ENCODE results near the gene STEAP1B. TPM values are rescaled to one million over a fixed set of nuclear protein-coding genes. Genes with fewer than 3 reads are reported as not detected.
"Not testable (repeated sequence)": the region's sequence is repeated elsewhere in the genome, so short reads cannot be mapped to it uniquely, and the experiment has no call there.

Gene STEAP1B
- total RNA-seq (2014; rRNA removed), result not detected in 2 replicates
- not detected for polyA plus RNA-seq (2012)

DNA sequence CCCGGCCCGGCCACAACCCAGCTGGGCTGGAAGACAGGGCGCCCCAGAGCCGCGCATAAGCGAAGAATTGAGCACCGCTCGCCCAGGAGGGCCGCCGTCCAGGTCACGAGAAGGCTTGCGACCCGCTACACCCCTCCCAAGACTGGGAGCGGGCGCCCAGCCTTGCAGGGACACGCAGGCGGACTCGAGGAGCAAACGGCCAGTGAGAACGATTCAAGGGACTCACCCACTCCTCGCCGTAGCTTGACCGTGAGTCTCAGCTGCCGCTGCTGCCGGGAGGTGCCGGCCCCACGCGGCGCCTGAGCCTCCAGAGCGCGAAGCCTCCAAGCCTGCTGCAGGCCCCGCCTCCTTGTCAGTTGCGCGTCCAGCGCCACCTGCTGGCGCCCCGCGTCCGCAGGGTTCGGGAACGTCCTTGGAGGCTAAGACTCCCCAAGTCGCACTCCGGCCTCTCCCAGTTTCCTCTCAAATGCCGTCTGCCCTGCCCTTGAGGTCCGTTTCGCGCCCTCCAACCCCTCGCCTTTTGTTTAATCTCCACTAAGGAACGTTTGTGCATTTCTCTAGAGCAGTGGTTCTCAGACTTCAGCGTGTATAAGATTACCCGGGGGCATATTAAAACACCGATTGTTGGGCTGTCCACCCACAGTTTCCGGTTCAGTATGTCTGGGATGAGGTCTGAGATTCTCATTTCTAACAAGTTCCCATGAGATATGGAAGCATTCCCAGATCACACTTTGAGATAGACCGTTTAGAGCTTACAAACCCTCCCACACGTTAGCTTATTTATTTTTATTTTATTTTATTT lies at the start of gene STEAP1B:
TSS of gene STEAP1B (minus strand) at position 301 of the 802 bp plus-strand sequence. CDS start 5,333 bp downstream, outside the sequence.
- peak; percentile 37 for DNase-seq (ENCODE audit: low read depth)

DNA sequence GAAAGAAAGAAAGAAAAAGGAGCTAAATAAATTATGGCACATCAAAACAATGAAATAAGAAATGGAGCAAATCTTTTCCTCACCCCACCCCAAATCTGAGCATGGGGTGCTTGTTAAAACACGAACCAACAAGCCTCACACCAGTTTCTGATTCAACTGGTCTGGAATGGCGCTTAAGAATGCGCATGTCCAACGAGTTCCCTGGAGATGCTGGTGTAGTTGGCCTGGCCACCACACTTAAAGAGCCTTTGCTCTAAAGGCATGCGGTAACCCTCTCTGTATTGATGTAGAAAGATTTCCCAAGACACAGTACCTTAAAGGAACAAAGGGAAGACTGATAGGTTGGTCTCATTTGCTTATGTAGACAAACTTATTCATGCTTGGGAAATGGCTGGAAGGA lies 49.1 kb upstream of the STEAP1B start:
- DNase-seq (ENCODE audit: low read depth), result no peak

DNA sequence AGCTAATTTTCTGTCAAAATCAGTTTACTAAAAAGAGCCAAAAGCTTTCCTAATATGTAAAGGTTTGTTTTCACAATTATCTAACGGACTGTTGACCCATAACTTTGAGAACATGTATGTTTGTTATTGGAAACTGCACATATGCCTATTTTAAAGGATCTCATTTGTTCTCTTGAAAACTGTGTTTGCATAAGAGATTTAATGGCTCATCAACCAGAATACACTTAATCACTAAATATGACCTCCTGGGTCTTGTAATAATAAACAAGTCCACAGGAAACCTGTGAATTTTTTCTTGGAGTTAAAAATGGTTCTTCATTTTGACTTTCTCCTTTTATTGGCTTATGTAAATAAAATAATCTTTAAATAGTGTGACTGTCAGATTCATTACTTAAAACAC lies 48.3 kb upstream of the STEAP1B start:
- DNase-seq (ENCODE audit: low read depth), result no peak

DNA sequence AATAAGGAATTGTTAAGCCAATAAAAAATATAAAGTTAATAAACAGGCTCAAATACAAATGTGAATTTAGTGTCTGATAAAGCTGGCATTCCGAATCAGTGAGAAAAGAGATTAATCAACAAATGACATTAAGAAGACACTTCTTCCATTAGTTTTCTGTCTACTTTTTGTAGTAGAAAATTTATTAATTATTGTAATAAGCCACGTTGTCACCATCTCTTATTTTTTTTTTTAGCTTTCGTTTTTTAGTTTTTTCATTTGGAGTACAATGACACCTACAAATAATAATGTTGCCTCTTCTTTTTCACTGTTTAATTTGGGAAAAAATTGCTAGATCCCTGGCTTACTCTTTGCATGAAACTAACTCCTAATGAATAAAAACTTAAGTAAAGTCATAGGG lies 46.8 kb upstream of the STEAP1B start:
- DNase-seq (ENCODE audit: low read depth), result no peak

DNA sequence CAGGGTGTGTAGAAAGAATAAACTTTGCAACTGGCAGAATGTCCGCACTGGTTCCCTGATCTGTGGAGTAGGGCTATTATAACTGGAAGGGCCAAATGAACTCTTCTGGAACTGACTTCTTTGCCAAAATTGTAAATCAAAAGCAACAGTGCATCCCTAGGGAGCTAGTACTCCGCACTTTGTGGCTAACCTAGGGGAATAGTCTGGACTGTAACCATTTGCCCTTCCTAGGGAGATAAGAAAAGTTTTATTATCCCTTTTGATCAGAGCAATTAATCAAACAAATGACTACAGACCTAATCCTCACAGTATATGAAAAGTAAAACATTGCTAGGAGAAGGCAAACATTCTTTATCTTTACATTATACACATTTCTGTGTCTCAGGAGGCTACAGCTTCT lies 45.5 kb upstream of the STEAP1B start:
- no peak for DNase-seq (ENCODE audit: low read depth)

DNA sequence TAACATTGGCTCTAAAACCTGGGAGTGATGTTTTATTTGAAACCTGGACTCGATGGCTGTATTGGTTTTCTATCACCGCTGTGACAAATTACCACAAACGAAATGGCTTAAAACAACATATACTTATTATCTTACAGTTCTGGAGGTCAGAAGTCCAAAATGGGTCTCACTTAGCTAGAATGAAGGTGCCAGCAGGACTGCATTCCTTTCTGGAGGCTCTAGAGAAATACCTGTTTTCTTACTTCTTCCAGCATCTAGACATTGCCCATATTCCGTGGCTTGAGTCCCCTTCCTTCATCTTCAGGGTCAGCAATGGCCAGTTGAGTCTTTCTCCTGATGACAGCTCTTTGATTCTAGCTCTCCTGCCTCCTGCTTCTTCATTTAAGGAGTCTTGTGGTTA lies 44.3 kb upstream of the STEAP1B start:
- no peak for DNase-seq (ENCODE audit: low read depth)

DNA sequence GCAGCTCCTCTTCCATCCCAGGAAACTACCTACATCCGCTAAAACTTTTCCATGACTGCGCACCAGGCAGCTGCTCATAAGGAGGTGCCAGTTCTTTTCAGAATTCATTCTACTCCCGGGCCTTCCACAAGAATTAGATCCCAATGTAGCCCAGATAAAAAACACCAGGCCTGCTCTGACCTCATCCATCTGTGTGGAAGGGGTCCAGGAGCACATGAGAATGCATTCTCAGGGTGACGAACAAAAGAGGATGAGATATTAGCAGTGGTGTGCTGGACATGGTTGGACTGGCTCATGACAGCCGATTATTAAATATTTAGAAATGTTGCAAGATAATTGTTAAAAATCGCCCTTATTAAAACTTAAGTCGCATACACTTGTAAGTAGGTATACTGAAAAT lies 43.2 kb upstream of the STEAP1B start:
- no peak for DNase-seq (ENCODE audit: low read depth)

DNA sequence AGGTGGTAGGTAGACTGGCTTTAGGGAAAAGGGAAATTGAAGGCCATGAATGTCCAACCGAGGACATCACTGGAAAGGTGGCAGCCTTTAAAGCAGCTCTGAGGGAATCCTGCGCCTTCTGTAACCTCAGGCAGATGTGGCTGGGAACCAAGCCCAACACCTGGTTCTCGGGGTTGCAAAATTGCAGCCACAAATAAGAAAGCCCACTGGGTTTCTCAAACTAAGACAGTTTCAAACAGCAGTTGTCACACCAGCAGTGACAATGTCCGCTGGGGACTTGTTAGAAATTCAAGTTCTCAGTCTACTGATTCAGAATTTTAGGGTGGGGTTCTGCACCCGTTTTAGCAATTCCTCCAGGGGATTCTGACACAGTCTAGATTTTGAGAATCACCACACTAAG lies 42.7 kb upstream of the STEAP1B start:
- DNase-seq (ENCODE audit: low read depth), result no peak

DNA sequence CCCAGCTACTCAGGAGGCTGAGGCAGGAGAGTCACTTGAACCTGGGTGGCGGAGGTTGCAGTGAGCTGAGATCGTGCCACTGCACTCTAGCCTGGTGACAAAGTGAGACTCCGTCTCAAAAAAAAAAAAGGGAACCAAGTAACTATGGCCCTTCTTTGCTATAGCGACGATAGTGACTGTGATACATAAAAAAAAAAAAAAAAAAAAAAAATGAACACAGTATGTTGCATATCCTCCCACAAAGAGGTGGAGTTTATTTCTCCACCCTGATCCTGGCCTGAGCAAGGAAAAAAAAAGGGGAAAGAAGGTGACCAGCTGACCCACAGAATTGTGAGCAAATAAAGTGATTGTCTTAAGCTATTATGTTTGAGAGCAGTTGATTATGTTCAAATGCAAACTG lies 42.3 kb upstream of the STEAP1B start:
- DNase-seq (ENCODE audit: low read depth), result no peak

DNA sequence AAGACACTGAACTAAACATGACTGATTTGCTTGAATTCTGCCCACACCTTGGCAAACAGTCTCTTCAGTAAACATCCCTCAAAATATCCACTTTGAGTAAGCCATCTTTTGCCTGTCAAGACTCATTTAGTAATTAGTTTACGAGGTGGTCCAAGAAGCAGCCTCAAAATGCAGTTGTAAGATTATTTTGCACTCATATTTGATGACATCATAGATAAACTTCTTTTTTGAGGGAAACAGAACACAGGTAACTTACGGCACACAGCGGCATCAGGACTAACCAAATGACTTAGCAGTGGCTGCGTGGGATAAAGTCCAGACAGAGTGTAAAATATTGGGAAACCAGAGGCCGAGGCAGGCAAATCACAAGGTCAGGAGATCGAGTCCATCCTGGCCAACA lies 41.8 kb upstream of the STEAP1B start:
- no peak for DNase-seq (ENCODE audit: low read depth)

DNA sequence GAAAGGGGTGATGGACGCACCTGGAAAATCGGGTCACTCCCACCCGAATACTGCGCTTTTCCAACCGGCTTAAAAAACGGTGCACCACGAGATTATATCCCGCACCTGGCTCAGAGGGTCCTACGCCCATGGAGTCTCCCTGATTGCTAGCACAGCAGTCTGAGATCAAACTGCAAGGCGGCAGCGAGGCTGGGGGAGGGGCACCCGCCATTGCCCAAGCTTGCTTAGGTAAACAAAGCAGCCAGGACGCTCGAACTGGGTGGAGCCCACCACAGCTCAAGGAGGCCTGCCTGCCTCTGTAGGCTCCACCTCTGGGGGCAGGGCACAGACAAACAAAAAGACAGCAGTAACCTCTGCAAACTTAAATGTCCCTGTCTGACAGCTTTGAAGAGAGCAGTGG lies 28.5 kb upstream of the STEAP1B start:
- not testable (repeated sequence) for DNase-seq (ENCODE audit: low read depth)

DNA sequence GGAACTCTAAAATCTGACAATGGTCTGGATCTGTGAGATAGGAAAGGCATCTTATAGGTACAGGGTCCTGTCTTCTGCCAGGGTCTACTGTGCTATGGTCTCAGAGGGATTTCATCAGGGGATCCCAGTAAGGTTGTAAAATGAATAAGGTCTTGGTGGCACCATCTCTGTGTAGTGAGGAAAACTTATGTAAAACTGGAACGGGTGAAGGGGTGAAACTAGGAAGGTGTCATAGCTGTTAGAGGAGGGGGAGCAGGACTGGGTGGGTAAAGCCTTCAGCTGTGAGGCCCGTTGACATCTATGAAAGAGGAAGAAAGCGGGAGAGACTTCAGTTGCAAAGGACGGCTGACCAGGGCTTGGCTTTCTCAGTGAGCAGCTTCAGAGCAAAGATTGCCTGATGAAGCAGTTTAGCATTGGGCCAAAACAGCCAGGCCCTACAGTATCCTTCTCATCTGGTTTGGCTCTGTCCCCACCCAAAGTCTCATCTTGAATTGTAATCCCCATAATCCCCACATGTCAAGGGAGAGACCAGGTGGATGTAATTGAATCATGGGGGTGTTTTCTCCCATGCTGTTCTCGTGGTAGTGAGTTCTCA lies 24.5 kb upstream of the STEAP1B start:
- DNase-seq (ENCODE audit: low read depth), result not testable (repeated sequence)

DNA sequence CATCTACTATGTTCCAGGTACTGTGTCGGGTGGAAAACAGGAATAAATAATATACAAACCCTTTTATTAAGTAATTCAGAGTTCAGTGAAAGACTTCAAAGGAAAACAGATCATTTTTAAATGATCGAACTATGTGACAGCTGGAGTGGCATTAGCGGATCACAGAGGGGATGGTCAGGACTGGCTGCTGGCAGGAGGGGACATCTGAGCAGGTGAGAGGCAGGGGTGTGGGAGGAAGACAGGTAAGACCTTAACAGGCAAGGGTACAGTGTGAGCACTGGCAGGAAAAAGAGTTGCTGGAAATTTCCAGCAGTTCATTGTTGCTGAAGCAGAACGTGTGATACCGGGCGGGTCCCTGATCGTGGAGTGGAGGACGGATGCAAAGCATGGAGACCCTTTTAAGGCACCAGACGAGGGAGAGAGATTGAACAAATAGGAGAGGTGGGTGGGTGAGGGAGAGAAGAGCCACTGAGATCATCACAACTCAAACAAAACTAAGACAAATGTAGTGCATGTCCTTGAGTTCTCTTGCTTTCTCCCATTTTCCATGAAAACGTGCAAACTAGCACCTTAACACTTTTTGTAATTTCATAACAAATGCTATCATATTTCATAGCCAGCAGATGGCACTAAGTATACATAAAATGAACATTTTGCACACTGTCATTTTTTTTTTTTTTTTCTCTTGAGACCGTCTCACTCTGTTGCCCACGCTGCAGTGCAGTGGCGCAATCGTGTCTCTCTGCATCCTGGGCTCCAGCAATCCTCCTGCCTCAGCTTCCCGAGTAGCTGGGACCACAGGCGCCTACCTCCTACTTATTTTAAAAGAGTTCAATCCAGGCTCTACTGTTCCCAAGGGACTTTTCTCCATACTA lies 23.7 kb upstream of the STEAP1B start:
- DNase-seq (ENCODE audit: low read depth), result peak; percentile 57

DNA sequence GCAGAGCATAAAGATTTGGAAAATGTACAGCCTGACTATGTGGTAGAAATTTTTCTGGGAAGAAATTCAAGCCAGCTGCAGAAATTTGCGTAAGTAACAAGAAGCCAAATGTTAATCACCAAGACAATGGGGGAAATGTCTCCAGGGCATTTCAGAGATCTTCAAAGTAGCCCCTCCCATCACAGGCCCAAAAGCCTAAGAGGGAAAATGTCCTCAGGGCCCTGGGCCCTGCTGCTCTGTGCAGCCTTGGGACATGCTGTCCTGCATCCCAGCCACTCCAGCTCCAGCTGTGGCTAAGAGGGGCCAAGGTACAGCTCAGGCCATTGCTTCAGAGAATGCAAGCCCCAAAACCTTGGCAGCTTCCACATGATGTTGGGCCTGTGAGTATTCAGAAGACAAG lies 19.6 kb upstream of the STEAP1B start:
- not testable (repeated sequence) for DNase-seq (ENCODE audit: low read depth)

DNA sequence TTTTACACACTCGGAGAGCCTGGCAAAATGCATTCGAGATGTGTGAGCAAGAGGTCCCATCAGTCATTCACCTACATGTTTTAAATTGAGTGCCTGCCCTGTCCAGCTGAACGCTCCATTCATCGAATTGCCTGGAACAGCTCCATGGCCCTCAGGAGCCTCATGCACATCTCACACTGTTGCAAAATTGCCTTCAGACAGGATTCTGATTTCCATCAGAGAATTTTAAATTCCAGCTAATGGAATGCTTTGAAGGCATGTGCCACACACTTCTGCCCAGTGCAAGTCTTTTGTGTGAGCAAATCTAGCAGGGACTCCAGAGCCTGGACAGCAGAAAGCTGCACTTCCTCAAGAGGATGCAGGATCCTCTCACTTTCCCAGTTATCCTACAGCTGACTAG lies 17.0 kb upstream of the STEAP1B start:
- not testable (repeated sequence) for DNase-seq (ENCODE audit: low read depth)

DNA sequence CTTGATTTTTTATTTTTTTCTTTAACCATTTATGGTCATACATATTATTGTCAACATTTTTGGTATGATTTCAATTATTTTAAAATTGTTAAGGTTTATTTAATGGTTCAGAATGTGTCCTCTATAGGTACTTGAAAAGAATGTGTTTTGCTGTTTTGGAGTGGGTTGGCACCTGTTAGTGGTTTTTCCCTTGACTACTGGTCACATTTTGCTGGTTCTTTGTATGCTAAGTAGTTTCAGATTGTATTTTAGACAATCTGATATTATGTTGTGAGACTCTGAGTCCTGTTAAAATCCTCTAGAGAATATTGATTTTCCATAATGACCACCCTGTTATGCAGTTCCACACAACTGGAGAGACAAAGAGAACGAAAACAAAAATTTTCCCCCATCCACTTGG lies 15.0 kb upstream of the STEAP1B start:
- not testable (repeated sequence) for DNase-seq (ENCODE audit: low read depth)

DNA sequence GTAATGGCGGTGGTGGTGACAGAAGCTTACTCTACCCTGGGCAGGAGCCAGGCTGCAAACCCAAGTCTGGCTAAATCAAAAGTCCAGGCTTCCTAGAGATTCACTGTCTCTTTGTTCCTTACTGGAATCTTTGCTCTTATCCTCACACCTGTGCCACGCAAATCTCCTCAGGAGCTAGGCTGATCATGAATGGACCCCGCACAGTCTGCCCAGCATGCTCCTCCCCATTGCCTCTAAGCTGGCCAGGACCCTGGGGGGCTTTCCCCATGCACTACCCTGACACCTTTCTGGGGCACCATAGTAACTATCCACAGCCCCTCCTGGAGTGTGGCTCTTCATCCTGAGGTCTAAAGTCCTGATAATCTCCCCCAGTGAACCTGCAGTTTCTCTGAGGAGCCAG lies 7.3 kb upstream of the STEAP1B start:
- not testable (repeated sequence) for DNase-seq (ENCODE audit: low read depth)

DNA sequence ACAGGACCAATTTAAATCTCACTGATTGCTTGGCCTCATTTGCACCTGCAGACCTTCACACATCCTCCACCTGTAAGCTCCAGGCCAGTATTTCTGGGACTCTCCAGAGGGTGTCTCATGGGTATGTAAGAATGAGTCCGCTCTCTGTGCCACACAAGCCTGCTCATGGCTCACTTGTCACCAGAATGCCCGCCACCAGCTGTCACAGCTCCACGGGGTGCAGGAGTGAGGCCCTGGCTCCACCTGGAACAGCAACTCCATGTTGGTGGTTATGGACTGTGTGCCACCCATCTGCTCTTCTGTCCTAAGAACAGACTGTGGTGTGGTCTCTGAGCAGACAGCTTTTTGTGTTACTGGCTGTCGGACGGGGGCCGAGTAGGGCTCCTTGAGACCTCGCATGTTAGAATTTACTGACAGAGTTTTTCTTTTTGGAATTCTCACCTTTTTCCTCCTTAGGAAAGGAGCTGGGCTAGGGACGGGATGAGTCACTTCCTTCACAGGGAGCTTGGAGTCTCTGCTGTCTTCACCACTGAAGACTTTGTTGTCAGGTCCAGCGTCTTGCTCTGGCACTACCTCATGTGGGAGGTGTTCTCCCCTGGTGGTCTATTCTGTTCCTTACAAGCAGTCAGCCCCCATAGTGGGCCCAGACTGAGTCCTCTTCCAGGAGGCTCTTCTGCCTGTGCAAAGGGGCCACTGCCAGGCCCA lies 6.5 kb upstream of the STEAP1B start:
- not testable (repeated sequence) for DNase-seq (ENCODE audit: low read depth)

DNA sequence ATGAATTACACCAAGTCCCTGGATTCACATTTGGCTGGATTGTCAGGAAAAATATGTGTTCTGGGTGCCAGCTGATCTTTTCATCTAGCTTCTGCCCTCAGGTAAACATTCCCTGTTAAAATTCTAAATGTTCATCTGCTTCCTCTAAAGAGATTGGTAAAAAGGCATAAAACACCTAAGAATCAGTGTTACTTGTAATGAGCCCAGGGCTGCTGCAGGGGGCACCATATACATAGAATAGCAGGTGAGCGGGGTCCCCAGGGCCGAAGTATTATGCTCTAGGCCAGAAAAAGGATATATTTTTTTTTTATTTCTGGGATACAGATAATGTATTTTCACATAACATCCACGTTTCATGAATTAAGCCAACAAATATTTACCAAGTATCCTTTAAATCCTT lies 4.5 kb upstream of the STEAP1B start:
- not testable (repeated sequence) for DNase-seq (ENCODE audit: low read depth)

DNA sequence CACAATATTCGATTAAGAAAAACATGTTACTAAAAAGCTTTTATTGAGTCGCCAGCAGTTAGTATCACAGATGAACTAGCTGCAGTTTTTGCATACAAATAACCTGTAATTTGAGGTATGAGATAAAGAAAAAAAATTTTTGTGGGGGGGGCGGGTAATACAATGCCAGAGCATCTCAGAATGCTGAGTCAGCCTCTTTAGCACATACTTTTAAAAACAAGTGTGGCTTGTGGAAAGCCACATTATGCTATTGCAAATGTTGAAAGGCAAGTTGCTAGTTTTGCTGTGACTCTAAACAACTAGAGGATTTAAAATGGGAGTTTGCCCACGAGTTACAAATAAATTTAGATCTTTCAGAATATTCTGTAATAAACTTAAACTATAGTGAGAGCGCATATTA lies 2.1 kb upstream of the STEAP1B start:
- not testable (repeated sequence) for DNase-seq (ENCODE audit: low read depth)

DNA sequence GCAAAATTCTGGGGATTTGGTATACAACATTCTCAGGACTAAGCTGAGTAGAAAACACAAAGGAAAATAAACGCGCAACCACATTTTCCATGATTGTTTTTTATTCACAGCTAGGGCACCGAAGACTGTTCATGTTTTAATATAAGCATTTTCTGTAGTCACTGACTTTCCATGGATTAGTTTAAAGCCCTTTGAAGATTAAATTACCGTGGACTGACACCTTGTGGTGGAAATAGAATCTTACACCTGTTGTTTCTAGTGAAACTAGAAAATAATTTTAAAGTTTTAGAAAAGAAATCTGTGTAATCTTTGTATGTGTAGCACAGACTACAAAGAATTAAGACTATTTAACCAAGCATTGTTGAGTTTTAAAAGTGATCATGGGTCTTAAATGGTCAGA lies 1.3 kb upstream of the STEAP1B start:
- DNase-seq (ENCODE audit: low read depth), result peak; percentile 51

DNA sequence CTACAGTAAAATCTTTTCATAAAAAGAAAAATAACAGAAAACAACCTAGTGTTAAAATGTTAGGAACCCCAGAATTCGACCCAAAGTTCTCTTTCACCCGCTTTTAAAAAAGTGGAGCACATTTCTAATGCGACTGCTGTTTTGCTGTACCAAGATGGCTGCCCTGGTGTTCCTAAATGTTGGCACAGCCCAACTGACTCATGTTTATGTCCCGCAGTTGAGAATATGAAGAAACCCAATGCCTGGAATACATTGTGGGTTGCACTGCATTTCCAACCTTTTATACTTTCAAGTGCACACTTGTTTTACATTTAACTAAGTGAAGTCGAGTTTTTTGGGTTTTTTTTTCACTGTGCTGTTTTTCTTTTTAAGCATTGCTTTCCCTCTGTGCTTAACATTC lies 944 bp downstream of the STEAP1B start:
- DNase-seq (ENCODE audit: low read depth), result no peak
